Measurements from ENCODE around the gene SMPD1.

SMPD1 gene

DNA sequence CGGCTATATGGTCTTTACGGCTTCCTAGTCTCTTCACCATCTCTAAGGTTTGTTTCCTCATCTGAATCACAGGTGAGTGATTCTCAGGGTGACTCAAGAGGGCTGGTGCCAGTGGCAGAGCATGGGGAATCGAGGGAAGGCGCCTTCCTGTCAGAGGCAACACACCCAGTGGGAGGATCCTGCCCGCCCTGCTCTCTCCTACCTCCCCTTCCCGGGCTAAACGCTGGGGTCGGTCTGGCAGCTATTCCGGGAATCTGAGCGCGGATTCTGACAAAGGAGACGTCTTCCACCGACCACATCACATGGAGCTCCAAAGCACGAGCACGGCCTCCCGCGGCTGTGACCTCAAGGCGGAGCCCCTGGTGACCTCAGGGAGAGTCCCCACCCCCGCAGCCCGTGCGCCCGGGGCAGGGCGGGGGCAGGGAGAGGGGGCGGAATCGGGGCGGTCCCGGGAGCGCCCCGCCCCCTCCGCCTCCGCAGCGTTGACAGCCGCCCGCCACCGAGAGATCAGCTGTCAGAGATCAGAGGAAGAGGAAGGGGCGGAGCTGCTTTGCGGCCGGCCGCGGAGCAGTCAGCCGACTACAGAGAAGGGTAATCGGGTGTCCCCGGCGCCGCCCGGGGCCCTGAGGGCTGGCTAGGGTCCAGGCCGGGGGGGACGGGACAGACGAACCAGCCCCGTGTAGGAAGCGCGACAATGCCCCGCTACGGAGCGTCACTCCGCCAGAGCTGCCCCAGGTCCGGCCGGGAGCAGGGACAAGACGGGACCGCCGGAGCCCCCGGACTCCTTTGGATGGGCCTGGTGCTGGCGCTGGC, at the start of gene SMPD1:
SMPD1 (plus strand) TSS at position 570 of the 813 bp plus-strand sequence; CDS start at position 695, 125 bp downstream.
- peak; percentile 40 for DNase-seq (ENCODE audit: low read depth, low spot score)

GRCh38 chr11:6345366-6345765, 44.9 kb upstream of the SMPD1 start:
- DNase-seq (ENCODE audit: low read depth, low spot score), result no peak

- no peak for DNase-seq (ENCODE audit: low read depth, low spot score)
These were observed 40.2 kb upstream of the SMPD1 start for GRCh38 chr11:6350043-6350442.

- DNase-seq (ENCODE audit: low read depth, low spot score), result no peak
These were observed 39.8 kb upstream of the SMPD1 start for GRCh38 chr11:6350486-6350885.

GRCh38 chr11:6351782-6352382, 38.4 kb upstream of the SMPD1 start:
- DNase-seq (ENCODE audit: low read depth, low spot score), result no peak

DNA sequence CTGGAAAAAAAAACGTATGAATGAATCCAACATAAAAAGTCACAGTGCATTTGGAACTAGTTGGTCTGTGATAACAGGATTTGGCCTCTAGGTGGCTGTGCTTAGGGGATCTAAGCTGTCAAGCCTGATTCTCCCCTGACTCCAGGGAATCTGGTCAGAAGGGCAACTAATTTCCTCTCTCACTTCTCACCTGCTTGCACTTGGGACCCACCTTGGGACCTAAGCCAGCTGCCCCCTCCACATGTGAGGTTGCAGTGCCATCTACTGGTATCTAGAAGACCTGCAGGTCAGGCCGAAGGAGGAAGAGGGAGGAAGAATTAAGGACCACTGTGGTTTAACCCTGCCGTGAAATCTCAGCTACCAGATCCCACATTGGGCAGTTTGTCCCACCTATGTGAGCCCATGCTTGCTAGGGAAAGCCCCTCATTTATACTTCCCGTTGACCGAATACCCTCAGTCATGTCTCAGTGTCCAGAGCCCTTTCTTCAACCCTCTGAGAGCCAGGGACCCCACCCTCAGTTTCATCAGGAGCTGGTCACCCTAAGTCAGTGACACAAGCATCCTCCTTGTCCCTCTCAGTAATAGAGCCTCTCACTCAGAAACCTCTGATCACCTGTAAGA, 36.8 kb upstream of the SMPD1 start:
- DNase-seq (ENCODE audit: low read depth, low spot score), result peak; percentile 98

DNA sequence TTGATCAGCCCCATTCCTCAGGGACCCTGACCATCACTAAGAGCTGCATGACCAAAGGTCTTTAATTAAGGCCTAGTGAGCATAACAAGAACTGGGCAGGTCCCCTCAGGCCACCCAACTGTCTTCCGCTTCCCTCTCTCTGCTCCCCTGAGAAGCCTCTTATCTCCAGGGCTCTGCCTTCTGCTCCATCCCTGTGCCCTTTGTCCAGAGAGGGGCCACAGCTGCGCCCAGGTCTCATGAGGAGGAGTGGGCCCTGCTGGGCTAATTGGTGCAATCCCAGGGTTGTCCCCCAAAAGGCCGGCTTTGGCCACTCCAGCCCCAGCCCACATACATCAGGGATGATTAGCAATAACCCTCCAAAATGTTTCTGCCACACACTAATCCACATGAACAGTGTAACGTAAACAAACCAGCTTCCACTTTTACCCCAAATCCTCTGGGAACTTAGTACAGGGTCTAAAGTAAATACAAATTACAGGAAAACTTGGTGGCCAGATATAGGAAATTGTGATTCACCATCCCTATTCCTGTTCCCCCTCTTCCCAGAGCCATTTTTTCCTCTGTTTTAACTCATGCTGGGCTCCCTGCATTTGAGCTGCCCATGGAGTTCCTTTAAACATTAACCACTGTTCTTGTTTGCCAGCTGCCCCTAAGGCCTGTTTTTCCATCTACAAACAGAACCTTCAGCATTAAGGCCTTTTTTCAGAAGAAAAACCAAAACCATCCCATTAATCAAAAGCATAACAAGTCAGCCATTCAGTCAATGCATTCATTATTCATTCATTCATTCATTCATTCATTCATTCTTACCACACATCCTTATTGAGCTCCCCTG, 35.4 kb upstream of the SMPD1 start:
- no peak for DNase-seq (ENCODE audit: low read depth, low spot score)

DNA sequence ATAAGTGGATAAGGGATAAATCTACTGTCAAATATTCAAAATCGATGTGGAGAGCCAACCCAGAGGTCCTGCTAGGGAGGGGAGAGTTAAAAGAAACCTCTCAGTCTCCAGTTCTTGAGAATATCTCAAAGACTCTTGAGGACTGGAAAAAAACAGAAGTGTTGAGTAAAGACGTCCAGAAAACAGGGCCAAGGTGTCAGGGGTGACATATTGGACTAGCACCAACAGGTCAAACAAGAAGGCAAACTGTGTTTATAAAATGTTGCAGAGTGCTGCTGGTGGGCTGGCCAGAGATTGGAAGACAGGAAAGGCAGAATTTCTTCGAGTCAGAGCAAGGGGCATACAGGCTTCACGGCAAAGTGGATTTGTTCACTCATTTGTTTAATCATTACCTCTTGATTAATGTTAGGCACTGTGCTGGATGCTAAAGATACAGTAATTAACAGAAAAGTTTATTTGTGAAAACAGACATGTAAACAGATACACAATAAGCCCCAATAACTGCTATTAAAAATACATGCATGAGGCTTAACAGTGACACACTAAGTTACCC, 33.7 kb upstream of the SMPD1 start:
- DNase-seq (ENCODE audit: low read depth, low spot score), result no peak

- DNase-seq (ENCODE audit: low read depth, low spot score), result no peak
These were observed 33.1 kb upstream of the SMPD1 start for GRCh38 chr11:6357222-6357621.

GRCh38 chr11:6360183-6360582, 30.1 kb upstream of the SMPD1 start:
- DNase-seq (ENCODE audit: low read depth, low spot score), result no peak

DNA sequence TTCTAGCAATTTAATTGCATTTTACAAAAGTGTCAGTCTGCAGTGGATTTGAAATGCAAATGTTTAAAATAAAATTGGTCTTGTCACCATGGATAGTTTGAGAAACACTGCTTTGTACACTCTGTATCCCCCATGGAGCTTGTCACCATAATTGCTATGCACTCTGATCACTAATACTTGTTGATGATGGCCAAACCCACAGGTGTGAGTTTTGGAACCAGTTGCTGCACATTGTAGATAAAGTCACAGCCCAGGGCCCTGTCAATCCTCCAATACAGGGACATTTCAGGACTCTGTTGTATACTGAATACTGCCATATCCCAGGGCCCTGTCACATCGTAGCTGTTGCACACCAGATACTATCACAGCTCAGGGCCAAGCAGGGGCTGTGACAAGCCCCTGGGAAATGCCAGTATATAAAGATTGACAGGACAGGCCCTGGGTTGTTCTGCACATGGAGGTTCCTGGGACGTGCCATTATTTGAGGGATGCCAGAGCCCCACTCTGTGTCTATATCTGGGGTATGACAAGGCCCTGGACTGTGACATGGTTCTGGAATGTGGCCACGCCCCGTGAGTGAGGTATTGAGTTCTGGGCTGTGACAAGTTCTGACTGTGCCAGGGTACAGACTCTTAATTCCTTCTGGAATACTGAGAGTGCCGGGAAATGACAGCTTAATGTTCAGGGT, 27.9 kb upstream of the SMPD1 start:
- no peak for DNase-seq (ENCODE audit: low read depth, low spot score)

- DNase-seq (ENCODE audit: low read depth, low spot score), result peak; percentile 60
These were observed 27.2 kb upstream of the SMPD1 start for GRCh38 chr11:6362873-6363678.

DNA sequence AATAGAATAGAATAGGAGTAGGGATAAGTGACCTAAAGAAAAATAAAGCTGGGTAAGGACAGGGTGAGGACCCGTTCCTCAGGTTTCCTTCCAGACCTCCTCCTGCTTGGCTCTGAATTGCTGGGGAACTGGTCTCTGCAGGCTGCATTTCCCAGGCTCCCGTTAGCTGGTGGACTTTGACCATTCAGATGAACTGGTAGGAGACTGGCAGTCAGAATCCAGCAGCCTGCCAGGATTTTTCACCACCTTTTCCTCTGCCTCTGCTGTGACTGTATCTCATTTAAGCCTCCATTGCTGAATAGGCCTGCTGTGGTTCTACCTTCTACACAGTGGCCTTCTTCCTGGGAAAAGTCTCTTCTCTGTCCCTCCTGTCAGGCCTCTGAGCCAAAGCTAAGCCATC, 24.6 kb upstream of the SMPD1 start:
- DNase-seq (ENCODE audit: low read depth, low spot score), result no peak

GRCh38 chr11:6371825-6372224, 18.4 kb upstream of the SMPD1 start:
- no peak for DNase-seq (ENCODE audit: low read depth, low spot score)

- no peak for DNase-seq (ENCODE audit: low read depth, low spot score)
These were observed 12.2 kb upstream of the SMPD1 start for GRCh38 chr11:6377902-6378639.

DNA sequence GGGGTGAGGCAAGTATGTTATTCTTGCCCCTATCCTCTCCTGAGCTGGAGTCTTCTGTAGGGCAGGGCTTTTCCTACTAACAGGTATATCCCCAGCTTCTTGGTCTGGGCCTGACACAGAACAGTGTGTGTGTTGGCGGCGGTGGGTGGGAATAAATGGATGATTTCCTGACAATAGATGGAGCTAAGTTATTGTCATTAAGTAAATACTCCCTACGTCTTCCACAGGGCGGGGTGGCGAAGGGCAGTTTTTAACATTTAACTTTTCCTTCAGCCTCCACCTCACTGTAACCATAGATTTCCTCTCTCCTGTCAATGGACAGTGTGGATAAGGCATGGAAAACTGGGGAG, 11.7 kb upstream of the SMPD1 start:
- DNase-seq (ENCODE audit: low read depth, low spot score), result no peak

- no peak for DNase-seq (ENCODE audit: low read depth, low spot score)
These were observed 5.1 kb upstream of the SMPD1 start for GRCh38 chr11:6385046-6385777.

GRCh38 chr11:6387811-6388599, 2.3 kb upstream of the SMPD1 start:
- no peak for DNase-seq (ENCODE audit: low read depth, low spot score)

Data from iPS DF 19.7 (cell line).